ENCODE results near the gene PFKFB3.

The PFKFB3 gene

GRCh38 chr10:6225263-6225814, 22.6 kb downstream of the PFKFB3 start:
- TF ChIP-seq Cebpa-rat (IDR thresholded peaks at IDR 0.05): no peak
- Histone ChIP-seq H3K27ac (no peak overlapping the region), H3K4me2 (no peak overlapping the region), H3K9ac (no peak overlapping the region), H3K36me3 (peaks cover 94% of the 10 kb centered on the region), H3K4me1 (peaks cover 38% of the 10 kb centered on the region), H3K27me3 (no peaks in the 10 kb centered on the region), H3K9me3 (no peaks in the 10 kb centered on the region), H4K20me1 (peaks cover 89% of the 10 kb centered on the region), H3K4me3 (no peak overlapping the region)

DNA sequence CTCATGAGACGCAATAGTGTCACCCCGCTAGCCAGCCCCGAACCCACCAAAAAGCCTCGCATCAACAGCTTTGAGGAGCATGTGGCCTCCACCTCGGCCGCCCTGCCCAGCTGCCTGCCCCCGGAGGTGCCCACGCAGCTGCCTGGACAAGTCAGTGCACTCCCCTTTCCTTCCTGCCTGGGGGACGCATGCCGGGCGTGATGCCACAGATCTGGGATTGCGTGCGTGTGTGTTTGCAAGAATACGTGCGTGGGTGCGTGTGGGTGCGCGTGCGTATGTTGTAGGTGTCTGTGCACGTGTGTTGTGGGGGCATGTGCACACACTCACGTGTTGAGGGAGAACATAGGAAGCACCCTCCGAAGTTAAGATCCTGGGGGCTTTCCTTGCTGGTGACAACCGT, 23.5 kb downstream of the PFKFB3 start:
- Histone ChIP-seq H3K9me3 (no peaks in the 10 kb centered on the region), H3K36me3 (peaks cover 100% of the 10 kb centered on the region), H4K20me1 (peaks cover 83% of the 10 kb centered on the region), H3K4me3 (no peak overlapping the region), H3K4me2 (no peak overlapping the region), H3K9ac (no peak overlapping the region), H3K4me1 (peaks cover 30% of the 10 kb centered on the region), H3K27ac (no peak overlapping the region), H3K27me3 (no peaks in the 10 kb centered on the region)
- TF ChIP-seq Cebpa-rat (IDR thresholded peaks at IDR 0.05): no peak

- H3K4me2 ChIP-seq: no peak overlapping the region
- TF ChIP-seq Cebpa-rat (IDR thresholded peaks at IDR 0.05): no peak
- H3K4me1 ChIP-seq: peaks cover 18% of the 10 kb centered on the region
- H3K27me3 ChIP-seq: no peaks in the 10 kb centered on the region
- H3K9me3 ChIP-seq: no peaks in the 10 kb centered on the region
- H3K36me3 ChIP-seq: peaks cover 100% of the 10 kb centered on the region
- H3K27ac ChIP-seq: no peak overlapping the region
- no peak overlapping the region for H3K4me3 ChIP-seq
- no peak overlapping the region for H3K9ac ChIP-seq
- peaks cover 81% of the 10 kb centered on the region for H4K20me1 ChIP-seq
These were observed 24.6 kb downstream of the PFKFB3 start for GRCh38 chr10:6227346-6227745.

- H4K20me1 ChIP-seq: peaks cover 81% of the 10 kb centered on the region
- H3K9me3 ChIP-seq: no peaks in the 10 kb centered on the region
- H3K27ac ChIP-seq: 0 out of 2 replicates have a peak overlapping the region, but pooled peaks have one; percentile 7
- peaks cover 100% of the 10 kb centered on the region for H3K36me3 ChIP-seq
- no peaks in the 10 kb centered on the region for H3K27me3 ChIP-seq
- no peak overlapping the region for H3K4me3 ChIP-seq
- no peak overlapping the region for H3K4me2 ChIP-seq
- peaks cover 12% of the 10 kb centered on the region; the same call in 1 of the 2 replicates for H3K4me1 ChIP-seq
- no peak overlapping the region for H3K9ac ChIP-seq
- TF ChIP-seq Cebpa-rat (IDR thresholded peaks at IDR 0.05): no peak
These were observed 25.3 kb downstream of the PFKFB3 start for GRCh38 chr10:6228010-6228511.

- H3K4me2 ChIP-seq: no peak overlapping the region
These were observed 25.9 kb downstream of the PFKFB3 start for GRCh38 chr10:6228647-6229046.

DNA sequence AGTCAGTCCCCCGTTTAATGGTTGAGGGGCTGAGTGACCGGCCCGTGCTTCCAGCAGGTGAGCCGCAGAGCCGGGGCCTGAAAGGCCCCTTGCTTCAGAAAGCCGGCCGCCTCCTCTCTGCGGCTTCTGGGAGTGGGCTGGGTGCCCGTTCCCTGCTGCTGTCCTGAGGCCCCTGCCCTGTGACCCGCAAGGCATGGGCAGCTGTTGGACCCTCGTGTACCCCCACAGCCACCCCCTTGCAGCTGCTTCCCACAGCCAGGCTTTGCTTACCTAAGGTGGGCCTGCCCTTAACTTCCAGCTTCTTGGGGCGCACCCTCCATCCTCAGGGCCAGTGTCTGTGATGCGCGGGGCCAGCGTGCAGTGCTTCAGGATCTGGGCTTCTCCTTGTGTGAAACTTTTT, 26.6 kb downstream of the PFKFB3 start:
- H3K27me3 ChIP-seq: no peaks in the 10 kb centered on the region
- no peak overlapping the region for H3K4me2 ChIP-seq
- H3K9ac ChIP-seq: no peak overlapping the region
- peaks cover 79% of the 10 kb centered on the region for H4K20me1 ChIP-seq
- no peak overlapping the region for H3K4me3 ChIP-seq
- no peak for TF ChIP-seq Cebpa-rat (IDR thresholded peaks at IDR 0.05)
- H3K36me3 ChIP-seq: peaks cover 100% of the 10 kb centered on the region
- 0 out of 2 replicates have a peak overlapping the region, but pooled peaks have one; percentile 13 for H3K27ac ChIP-seq
- no peaks in the 10 kb centered on the region for H3K9me3 ChIP-seq
- H3K4me1 ChIP-seq: peaks cover 12% of the 10 kb centered on the region; the same call in 1 of the 2 replicates

More at GRCh38 chr10:6228647-6229046, 25.9 kb downstream of the PFKFB3 start:
- no peak for TF ChIP-seq Cebpa-rat (IDR thresholded peaks at IDR 0.05)
- H3K36me3 ChIP-seq: peaks cover 100% of the 10 kb centered on the region
- peaks cover 81% of the 10 kb centered on the region for H4K20me1 ChIP-seq
- H3K4me3 ChIP-seq: no peak overlapping the region
- no peaks in the 10 kb centered on the region for H3K9me3 ChIP-seq
- no peaks in the 10 kb centered on the region for H3K27me3 ChIP-seq
- H3K4me1 ChIP-seq: peaks cover 12% of the 10 kb centered on the region; the same call in 1 of the 2 replicates
- H3K27ac ChIP-seq: 0 out of 2 replicates have a peak overlapping the region, but pooled peaks have one; percentile 7
- H3K9ac ChIP-seq: no peak overlapping the region

GRCh38 chr10:6229746-6230145, 27.0 kb downstream of the PFKFB3 start:
- Histone ChIP-seq H3K9ac (no peak overlapping the region), H3K4me2 (no peak overlapping the region), H3K27ac (no peak overlapping the region), H3K4me3 (no peak overlapping the region), H3K27me3 (no peaks in the 10 kb centered on the region), H4K20me1 (peaks cover 78% of the 10 kb centered on the region), H3K36me3 (peaks cover 100% of the 10 kb centered on the region), H3K9me3 (no peaks in the 10 kb centered on the region), H3K4me1 (peaks cover 12% of the 10 kb centered on the region; the same call in 1 of the 2 replicates)
- TF ChIP-seq Cebpa-rat (IDR thresholded peaks at IDR 0.05): no peak

GRCh38 chr10:6230315-6230714, 27.6 kb downstream of the PFKFB3 start:
- Histone ChIP-seq H3K36me3 (peaks cover 97% of the 10 kb centered on the region), H3K9me3 (no peaks in the 10 kb centered on the region), H3K4me1 (peaks cover 10% of the 10 kb centered on the region; the same call in 1 of the 2 replicates), H3K4me2 (no peak overlapping the region), H3K27ac (no peak overlapping the region), H3K4me3 (no peak overlapping the region), H3K27me3 (no peaks in the 10 kb centered on the region), H4K20me1 (peaks cover 73% of the 10 kb centered on the region), H3K9ac (no peak overlapping the region)
- TF ChIP-seq Cebpa-rat (IDR thresholded peaks at IDR 0.05): no peak

GRCh38 chr10:6231146-6231545, 28.4 kb downstream of the PFKFB3 start:
- Histone ChIP-seq H3K4me3 (no peak overlapping the region), H3K9me3 (no peaks in the 10 kb centered on the region), H3K4me1 (peaks cover 8% of the 10 kb centered on the region), H3K27ac (no peak overlapping the region), H3K9ac (no peak overlapping the region), H3K36me3 (peaks cover 97% of the 10 kb centered on the region), H3K4me2 (no peak overlapping the region), H4K20me1 (peaks cover 65% of the 10 kb centered on the region), H3K27me3 (no peaks in the 10 kb centered on the region)
- TF ChIP-seq Cebpa-rat (IDR thresholded peaks at IDR 0.05): no peak

GRCh38 chr10:6231730-6232129, 29.0 kb downstream of the PFKFB3 start:
- Histone ChIP-seq H3K4me2 (no peak overlapping the region), H3K27ac (no peak overlapping the region), H3K36me3 (peaks cover 97% of the 10 kb centered on the region), H3K9ac (no peak overlapping the region), H3K9me3 (no peaks in the 10 kb centered on the region), H4K20me1 (peaks cover 61% of the 10 kb centered on the region), H3K4me1 (peaks cover 10% of the 10 kb centered on the region), H3K27me3 (no peaks in the 10 kb centered on the region), H3K4me3 (no peak overlapping the region)
- TF ChIP-seq Cebpa-rat (IDR thresholded peaks at IDR 0.05): no peak

All from BLaER1 (cell line).